H1 (cell line): ENCODE results near the gene ZNF23. TPM values are rescaled to one million over a fixed set of nuclear protein-coding genes. Genes with fewer than 3 reads are reported as not detected.
A peak's percentile ranks its signal among the peaks of the same experiment; 100 is the strongest.

Experiments used
- CBX8 ChIP-seq: fragments of 300-800, 300-1000 bp; sonication (generic); IDR thresholded peaks from 2 replicates; pipeline ENCODE4 v1.7.1; 2016; ENCODE audit warnings: low read depth, low read length, borderline replicate concordance
- CTBP2 ChIP-seq: IDR thresholded peaks from 2 replicates; pipeline ENCODE4 v1.7.0; 2011; ENCODE audit warnings: borderline replicate concordance, mild to moderate bottlenecking, moderate library complexity, mixed read lengths, low read length; ENCODE audit not compliant: insufficient read depth, insufficient read length
- GABPA ChIP-seq: IDR thresholded peaks from 2 replicates; pipeline ENCODE4 v1.6.1; 2011; ENCODE audit warnings: mild to moderate bottlenecking, low read length, moderate library complexity, borderline replicate concordance; ENCODE audit not compliant: insufficient read depth
- JUND ChIP-seq: IDR thresholded peaks from 2 replicates; pipeline ENCODE4 v1.6.1; 2011; ENCODE audit warnings: mild to moderate bottlenecking, improper control_type of control experiment, low read length
- KDM5A ChIP-seq: fragments of 200-600 bp; IDR thresholded peaks from 2 replicates; pipeline ENCODE4 v1.7.1; 2012; ENCODE audit warnings: mild to moderate bottlenecking, low read length, inconsistent platforms, mixed read lengths
- SP1 ChIP-seq: IDR thresholded peaks from 2 replicates; pipeline ENCODE4 v1.6.1; 2011; ENCODE audit warnings: low read depth, low read length
- TBP ChIP-seq: IDR thresholded peaks from 2 replicates; pipeline ENCODE4 v1.6.1; 2011; ENCODE audit warnings: low read depth, low read length, improper control_type of control experiment
- polyA plus RNA-seq, 7 experiments: library from polyadenylated mRNA; depleted of rRNA in 3 of 7; stranded (reverse) in 5 of 7; unstranded in 2 of 7; fragments of >200 nt in 5 of 7; fragments of 200-250 nt in 2 of 7; gene quantifications; 1 replicate in 5 of 7; 2 replicates in 1 of 7; 4 replicates in 1 of 7; pipeline versions ENCODE4 v1.2.1 to v1.2.3, GENCODE V29; 2011 to 2013; ENCODE audit warnings: missing spikeins in 2 of 7, mixed read lengths in 2 of 7
- total RNA-seq: library from RNA; stranded (reverse); fragmentation: NEBNext Ultra II Directional; extraction: Animal tissue kit (Norgen Biotek cat#: 25700); gene quantifications from 2 replicates; pipeline ENCODE4 v1.2.1, GENCODE V29; 2021
- TF ChIP-seq, protein P1 (sequence below): IDR thresholded peaks from 2 replicates; pipeline ENCODE4 v1.6.1; 2011; ENCODE audit warnings: low read length, improper control_type of control experiment
- TF ChIP-seq, protein P2 (sequence below): fragments of 300-600 bp; sonication (generic); IDR thresholded peaks from 2 replicates; pipeline ENCODE4 v1.7.1; 2012; ENCODE audit warnings: low read length, moderate library complexity, mild to moderate bottlenecking, inconsistent platforms; ENCODE audit not compliant: insufficient replicate concordance

Gene ZNF23
- total and polyA plus RNA-seq, 2 of the 8 experiments (the other 6 are each of a cell fraction or from before 2014, with no cell fraction given), result 2.4 to 10.2 TPM

DNA sequence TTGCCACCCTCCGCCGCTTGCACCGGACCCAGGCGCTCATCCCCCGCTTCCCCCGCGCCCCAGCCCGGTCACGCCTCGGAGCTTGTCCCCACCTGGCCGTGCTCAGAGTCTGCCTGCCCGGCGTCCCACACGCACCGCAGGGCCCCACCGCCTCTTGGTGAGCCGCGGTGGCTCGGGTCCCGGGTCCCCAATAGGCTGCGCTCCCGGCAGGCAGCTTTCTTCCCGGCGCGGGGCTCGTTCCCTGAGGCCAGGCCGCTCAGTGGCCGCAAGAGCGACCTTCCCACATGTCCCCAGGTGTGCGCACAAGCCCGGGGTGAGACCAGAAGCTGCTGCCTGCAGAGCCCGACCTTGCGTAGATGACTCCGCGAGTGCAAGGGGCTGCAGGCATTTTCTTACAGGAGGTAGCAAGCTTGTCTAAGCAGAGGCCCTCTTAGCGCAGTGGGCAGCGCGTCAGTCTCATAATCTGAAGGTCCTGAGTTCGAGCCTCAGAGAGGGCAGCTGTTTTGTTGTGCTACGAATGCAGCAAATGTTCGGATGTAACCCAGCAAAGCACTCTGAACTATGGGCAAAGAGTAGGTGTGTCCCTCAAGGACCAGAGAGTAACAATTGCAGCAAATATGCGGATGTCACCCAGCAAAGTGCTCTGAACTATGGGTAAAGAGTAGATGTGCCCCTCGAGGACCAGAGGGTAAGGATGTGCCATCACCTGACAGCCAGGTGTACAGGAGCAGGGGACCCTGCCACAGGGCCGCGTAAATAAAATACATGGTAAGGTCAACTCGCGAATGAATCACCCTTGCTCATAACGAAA is 35.8 kb downstream of the ZNF23 start (continued):
- no peak for TF ChIP-seq KDM5A
- TF ChIP-seq TBP, result peak; percentile 100
- TF ChIP-seq, protein P1, sequence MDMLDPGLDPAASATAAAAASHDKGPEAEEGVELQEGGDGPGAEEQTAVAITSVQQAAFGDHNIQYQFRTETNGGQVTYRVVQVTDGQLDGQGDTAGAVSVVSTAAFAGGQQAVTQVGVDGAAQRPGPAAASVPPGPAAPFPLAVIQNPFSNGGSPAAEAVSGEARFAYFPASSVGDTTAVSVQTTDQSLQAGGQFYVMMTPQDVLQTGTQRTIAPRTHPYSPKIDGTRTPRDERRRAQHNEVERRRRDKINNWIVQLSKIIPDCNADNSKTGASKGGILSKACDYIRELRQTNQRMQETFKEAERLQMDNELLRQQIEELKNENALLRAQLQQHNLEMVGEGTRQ, result no peak
- TF ChIP-seq GABPA, result no peak
- no peak; the same call in 1 of the 2 replicates for TF ChIP-seq JUND
- no peak for TF ChIP-seq CTBP2
- no peak for TF ChIP-seq CBX8
- TF ChIP-seq, protein P2, sequence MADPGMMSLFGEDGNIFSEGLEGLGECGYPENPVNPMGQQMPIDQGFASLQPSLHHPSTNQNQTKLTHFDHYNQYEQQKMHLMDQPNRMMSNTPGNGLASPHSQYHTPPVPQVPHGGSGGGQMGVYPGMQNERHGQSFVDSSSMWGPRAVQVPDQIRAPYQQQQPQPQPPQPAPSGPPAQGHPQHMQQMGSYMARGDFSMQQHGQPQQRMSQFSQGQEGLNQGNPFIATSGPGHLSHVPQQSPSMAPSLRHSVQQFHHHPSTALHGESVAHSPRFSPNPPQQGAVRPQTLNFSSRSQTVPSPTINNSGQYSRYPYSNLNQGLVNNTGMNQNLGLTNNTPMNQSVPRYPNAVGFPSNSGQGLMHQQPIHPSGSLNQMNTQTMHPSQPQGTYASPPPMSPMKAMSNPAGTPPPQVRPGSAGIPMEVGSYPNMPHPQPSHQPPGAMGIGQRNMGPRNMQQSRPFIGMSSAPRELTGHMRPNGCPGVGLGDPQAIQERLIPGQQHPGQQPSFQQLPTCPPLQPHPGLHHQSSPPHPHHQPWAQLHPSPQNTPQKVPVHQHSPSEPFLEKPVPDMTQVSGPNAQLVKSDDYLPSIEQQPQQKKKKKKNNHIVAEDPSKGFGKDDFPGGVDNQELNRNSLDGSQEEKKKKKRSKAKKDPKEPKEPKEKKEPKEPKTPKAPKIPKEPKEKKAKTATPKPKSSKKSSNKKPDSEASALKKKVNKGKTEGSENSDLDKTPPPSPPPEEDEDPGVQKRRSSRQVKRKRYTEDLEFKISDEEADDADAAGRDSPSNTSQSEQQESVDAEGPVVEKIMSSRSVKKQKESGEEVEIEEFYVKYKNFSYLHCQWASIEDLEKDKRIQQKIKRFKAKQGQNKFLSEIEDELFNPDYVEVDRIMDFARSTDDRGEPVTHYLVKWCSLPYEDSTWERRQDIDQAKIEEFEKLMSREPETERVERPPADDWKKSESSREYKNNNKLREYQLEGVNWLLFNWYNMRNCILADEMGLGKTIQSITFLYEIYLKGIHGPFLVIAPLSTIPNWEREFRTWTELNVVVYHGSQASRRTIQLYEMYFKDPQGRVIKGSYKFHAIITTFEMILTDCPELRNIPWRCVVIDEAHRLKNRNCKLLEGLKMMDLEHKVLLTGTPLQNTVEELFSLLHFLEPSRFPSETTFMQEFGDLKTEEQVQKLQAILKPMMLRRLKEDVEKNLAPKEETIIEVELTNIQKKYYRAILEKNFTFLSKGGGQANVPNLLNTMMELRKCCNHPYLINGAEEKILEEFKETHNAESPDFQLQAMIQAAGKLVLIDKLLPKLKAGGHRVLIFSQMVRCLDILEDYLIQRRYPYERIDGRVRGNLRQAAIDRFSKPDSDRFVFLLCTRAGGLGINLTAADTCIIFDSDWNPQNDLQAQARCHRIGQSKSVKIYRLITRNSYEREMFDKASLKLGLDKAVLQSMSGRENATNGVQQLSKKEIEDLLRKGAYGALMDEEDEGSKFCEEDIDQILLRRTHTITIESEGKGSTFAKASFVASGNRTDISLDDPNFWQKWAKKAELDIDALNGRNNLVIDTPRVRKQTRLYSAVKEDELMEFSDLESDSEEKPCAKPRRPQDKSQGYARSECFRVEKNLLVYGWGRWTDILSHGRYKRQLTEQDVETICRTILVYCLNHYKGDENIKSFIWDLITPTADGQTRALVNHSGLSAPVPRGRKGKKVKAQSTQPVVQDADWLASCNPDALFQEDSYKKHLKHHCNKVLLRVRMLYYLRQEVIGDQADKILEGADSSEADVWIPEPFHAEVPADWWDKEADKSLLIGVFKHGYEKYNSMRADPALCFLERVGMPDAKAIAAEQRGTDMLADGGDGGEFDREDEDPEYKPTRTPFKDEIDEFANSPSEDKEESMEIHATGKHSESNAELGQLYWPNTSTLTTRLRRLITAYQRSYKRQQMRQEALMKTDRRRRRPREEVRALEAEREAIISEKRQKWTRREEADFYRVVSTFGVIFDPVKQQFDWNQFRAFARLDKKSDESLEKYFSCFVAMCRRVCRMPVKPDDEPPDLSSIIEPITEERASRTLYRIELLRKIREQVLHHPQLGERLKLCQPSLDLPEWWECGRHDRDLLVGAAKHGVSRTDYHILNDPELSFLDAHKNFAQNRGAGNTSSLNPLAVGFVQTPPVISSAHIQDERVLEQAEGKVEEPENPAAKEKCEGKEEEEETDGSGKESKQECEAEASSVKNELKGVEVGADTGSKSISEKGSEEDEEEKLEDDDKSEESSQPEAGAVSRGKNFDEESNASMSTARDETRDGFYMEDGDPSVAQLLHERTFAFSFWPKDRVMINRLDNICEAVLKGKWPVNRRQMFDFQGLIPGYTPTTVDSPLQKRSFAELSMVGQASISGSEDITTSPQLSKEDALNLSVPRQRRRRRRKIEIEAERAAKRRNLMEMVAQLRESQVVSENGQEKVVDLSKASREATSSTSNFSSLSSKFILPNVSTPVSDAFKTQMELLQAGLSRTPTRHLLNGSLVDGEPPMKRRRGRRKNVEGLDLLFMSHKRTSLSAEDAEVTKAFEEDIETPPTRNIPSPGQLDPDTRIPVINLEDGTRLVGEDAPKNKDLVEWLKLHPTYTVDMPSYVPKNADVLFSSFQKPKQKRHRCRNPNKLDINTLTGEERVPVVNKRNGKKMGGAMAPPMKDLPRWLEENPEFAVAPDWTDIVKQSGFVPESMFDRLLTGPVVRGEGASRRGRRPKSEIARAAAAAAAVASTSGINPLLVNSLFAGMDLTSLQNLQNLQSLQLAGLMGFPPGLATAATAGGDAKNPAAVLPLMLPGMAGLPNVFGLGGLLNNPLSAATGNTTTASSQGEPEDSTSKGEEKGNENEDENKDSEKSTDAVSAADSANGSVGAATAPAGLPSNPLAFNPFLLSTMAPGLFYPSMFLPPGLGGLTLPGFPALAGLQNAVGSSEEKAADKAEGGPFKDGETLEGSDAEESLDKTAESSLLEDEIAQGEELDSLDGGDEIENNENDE, result no peak
- TF ChIP-seq SP1, result 0 out of 2 replicates have a peak, but pooled peaks have one; percentile 50
